Measurements from ENCODE around the gene ZNF771.

ZNF771 gene

DNA sequence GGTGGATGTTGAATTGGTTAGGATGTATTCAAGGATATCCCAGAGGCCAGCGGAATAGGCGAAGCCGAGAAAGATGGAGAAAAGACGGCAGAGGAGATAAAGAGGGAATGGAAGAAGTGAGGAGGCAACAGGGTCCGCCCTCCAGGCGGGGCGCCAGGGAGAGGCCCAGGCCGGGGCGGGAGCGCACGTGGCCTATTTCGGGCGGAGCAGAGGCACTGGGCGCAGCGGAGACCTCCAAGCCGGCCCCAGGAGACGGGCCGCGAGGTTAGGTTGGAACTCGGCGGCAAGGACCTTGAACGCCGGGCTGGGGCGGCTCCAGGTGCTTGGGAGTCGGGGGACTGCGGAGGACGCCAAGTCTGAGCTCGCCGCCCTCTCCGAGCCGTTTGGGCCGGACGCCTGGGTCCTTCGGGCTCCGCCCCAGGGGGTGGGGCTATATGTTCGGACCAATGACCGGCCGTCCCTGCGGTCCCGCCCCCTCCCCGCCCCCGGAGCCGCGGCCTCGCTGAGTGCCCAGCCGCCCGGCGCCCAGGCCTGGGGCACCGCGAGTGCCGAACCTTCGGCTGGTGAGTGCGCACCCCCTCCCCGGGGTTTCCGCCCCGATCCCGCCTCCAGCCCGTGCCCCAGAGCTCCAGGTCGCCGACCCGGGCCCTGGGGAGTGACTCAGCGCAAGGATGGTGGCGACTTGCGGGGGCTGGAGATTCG, at the start of gene ZNF771:
Gene ZNF771 (plus strand): TSS at position 505 of the 702 bp plus-strand sequence. CDS start 448 bp downstream, outside the sequence.
- DNase-seq (ENCODE audit: low read depth in 3 of 3), result peak; percentile 85 to 98 (median 90)

DNA sequence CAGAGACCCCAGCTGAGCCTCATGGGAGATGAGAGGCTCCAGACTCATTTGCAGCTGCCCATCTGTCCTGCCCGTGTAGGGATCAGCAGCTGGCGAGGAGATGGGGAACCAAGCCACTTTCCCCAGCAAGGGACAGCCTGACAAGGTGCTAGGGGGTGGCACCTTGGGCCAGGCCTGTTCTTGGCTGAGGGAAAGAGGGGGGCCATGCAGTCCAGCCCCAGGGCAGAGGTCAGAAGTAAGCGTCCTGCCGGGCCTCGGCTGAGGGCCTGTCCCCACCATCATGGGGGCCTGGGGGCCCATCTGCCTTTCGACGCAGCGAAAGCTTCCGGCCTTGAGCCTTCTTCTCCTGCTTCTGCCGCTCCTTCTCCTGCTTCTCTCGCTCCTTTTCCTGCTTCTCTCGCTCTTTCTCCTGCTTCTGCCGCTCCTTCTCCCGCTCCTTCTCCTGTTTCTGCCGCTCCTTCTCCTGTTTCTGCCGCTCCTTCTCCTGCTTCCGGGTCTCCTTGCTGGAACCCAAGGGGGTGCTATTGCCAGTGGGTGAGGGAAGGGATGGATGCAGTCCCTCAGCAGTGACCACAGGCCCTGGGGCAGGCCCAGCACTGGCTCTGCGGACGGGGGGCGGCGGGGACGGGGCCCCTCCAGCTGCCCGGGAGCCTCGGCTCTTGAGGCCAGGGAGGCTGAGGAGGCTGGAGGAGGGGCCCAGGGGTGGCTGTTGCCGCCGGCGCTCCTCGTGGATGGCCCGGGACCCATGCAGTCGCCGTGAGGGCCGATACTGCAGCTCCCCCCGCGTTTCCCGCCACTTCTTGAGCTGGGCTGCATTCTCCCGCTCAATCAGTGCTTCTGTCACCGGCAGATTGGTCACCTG, 49.5 kb upstream of the ZNF771 start:
- DNase-seq (ENCODE audit: low read depth in 3 of 3), result no peak

DNA sequence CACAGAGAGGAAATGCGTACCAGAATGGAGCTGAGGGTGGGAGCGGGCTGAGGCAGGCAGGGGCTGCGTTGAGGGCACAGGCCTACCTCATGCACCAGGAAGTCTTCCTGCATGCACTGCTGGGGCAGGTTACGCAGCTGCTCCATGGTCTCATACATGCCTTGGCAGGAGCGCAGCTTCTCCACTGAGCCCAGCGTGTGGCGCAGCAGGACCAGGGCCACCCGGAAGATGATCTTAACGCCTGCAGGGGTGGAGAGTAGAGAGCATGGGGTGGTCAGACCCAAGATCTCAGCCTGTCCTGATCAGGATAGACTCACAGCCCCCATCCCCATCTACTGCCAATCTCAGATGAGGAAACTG, 48.8 kb upstream of the ZNF771 start:
- DNase-seq (ENCODE audit: low read depth in 3 of 3), result no peak

DNA sequence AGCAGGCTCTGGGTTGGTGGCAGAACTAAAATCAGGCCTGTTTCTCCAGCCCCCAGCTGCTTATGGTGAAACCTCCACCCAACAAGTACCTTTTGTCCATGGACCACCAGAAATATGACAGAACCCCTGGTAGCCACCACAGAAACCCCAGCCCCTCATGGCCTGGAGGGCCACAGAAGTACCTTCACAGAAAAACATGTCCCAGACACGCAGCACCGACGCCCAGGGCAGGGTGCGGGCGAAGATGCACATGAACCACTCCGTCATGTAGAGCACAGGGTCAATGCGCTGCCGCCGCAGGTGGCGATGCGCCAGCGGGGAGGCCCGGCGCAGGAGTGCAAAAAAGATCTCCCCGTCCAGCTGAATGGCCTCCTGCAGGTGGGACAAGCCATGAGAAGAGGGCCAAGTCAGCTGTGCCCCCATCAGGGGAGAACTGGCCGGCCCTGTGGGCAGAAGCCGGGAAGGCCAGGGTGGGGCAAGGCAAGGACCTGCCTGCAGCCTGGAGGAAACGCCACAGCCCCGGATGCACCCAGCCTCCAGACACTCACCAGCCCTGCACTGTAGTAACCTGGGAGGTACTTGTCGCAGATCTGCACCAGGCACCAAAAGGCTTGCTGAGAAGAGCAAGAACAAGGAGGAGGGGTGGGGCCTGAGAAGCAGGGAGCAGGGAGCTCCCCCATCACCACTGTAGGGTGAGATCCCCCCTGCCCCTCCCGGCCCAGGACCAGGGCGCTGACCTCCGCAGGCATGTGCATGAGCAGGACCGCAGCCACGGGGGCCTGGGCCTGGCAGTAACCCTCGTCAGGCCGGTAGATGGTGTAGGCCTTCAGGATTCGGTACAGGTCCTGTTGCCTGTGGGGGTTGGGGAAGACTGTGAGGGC, 48.2 kb upstream of the ZNF771 start:
- no peak for DNase-seq (ENCODE audit: low read depth in 3 of 3)

DNA sequence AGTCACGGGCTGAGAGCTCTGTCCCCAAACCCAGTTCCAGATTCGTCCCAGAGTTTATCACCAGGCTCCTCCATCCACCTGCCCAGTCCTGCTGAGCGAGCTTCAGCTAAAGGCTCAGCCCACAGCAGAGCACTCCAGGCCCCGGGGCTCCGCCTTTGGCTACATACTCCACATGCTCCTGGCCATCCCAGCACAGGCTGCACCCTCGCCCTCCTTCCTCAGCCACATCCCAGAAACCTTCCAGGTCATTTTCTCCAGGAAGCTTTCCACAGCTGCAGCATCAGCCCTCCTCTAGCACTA, 47.6 kb upstream of the ZNF771 start:
- DNase-seq (ENCODE audit: low read depth in 3 of 3), result no peak

DNA sequence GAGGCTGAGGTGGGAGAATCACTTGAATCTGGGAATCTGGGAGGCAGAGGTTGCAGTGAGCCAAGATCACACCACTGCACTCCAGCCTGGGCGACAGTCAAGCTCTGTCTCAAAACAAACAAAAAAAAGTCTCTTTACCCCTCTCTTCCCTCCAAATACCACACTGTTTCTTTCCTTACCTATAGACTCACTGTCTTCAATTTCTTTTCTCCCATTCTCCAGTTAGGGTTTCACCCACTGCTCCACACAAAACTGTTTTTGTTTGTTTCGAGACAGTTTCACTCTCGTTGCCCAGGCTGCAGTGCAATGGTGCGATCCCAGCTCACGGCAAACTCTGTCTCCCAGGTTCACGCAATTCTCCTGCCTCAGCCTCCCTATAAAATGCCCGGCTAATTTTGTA, 46.2 kb upstream of the ZNF771 start:
- no peak for DNase-seq (ENCODE audit: low read depth in 3 of 3)

DNA sequence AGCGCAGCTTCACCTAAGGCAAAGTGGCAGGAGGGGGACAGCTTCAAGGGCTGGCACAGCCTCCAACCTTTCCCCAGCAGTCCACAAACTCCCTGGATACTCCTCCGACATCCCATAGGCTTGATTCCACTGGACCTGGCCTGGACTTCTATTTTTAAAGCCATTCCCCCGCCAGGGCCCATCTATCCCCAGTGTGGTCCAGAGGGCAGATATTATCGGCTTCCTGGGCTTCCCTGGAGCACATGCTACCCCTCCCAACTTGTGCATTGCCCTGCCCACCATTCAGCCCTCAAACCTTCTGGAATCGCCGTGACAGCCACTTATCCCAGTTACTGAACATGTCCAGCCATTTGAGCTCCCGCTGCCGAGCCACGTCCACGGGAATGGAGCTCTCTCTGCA, 42.2 kb upstream of the ZNF771 start:
- DNase-seq (ENCODE audit: low read depth in 3 of 3), result no peak

DNA sequence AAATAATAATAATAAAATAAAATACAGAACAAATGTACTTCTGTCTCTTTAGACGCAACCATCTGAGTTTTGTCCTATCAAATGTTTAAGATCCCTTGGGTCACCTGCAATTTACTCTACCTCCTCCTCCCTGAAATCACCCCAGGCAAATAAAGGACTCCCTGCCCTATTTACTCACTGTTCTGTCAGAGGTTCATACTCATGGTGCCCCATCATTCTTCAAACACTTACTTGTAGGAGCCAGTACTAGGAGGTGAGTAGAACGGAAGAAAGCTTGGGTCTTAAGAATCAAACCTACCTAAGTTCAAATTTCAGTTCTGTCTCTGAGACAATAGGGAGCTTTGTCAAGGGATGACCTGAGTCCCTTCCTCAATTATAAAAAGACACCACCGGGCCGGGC, 40.9 kb upstream of the ZNF771 start:
- no peak for DNase-seq (ENCODE audit: low read depth in 3 of 3)

DNA sequence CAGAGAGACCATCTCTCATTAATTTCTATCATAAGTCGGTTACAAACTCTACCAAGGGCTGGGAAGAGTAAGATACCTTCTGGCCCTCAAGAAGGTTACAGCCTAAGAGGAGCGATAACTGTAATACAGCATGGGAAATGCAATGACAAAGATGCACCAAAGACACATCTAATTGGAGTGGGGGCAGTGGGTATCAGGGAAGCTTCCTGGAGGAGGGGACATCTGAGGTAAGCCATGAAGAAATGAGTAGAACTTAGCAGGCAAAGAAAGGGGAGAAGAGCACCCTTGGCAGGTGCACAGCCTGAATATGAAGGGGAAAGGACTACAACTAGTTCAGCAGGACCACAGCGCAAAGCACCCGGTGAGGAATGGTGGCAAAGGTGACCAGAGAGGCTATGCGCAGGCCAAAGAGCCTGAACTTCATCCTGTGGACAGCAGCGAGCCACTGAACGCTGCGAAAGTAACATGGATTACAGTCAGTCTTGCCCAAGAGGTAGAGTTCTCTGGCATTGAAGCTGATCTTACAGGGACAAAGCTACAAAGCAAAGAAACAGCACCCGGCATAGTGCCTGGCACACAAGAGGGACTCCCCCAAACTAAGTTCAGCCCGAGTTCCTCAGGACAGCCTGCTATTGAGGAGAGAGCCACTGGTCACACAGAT, 39.9 kb upstream of the ZNF771 start:
- no peak for DNase-seq (ENCODE audit: low read depth in 3 of 3)

DNA sequence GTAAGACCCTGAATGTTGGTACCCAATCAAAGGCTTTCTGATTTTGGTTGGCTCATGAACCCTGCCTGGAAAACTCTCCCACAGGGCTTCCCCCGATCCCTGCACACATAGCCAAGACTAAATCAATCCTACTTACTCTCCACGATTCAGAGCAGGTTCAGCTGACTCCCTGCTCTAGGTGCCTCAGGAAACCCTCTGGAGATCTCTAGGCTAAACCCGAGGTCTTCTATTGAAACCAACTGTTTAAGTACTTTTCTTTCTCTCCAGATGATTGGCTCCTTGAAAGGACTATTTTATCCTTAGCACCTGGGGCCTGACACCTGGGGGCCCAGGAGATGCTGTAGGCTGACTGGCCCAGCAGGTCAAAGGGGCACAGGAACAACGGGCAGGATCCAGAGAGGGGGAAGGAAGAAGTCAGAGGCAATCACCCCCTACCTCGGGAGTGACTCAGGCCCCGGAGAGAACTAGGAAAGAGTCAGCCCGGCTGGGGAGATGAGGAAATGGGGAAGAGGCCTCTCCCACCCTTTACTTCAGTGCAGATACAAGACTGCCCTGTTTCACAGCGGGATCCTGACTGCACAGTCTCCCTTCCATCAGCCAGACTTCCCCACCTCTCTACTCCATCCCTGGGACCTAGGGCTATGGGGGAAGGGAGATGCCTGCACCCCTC, 39.1 kb upstream of the ZNF771 start:
- DNase-seq (ENCODE audit: low read depth in 3 of 3), result no peak

DNA sequence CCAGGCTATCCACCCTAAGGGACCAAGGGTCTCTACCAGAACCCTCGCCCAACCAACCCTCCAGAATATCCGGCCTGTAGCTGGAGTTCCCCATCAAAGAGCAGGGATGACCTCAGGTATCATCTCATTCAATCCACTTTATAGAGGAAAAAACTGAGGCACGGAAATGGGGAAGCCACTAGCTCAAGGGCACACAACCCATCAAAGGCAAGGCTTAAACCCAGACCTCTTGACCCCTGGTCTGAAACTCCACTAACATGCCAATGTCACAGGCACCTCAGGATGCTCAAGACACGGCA, 38.7 kb upstream of the ZNF771 start:
- DNase-seq (ENCODE audit: low read depth in 3 of 3), result no peak

DNA sequence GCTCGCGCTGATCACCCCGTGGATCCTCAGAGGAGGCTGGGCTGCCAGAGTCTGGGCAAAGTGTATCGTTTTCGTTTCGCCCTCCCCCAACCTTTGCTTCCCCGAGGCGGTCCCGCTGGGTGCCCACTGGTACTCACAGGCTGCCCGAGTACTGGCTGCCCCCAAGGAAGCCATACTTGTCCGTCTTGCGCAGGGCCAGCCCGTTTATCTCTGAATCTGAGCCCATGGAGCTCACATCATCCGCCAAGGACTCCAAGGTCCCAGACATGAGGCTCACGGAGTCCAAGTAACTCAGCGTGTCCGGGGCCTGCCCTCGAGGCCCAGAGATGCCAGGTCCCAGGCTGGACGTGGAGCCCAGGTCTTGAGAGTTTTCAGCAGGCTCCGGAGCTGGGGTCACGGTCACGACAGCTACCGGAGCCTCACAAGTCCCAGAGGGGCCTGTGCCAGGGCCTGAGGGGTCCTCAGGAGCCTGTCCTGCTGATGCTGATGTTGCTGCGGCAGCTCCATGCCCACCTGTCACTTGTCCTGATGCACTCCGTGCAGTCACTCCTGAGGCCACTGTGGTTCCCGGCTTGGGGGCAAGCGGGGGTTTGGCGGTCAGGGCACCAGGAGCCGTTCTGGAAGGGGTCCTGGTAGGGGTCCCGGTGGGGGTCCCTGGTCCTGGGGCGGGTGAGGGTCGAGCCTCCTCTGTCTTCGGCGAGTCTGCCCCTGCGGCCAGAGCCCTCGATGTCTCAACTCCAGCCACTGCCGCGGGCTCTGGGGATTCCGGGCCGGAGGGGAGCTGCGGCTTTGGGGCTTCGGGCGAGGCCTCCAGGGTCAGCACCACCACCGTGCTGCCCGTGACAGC, 38.1 kb upstream of the ZNF771 start:
- DNase-seq (ENCODE audit: low read depth in 3 of 3), result no peak

DNA sequence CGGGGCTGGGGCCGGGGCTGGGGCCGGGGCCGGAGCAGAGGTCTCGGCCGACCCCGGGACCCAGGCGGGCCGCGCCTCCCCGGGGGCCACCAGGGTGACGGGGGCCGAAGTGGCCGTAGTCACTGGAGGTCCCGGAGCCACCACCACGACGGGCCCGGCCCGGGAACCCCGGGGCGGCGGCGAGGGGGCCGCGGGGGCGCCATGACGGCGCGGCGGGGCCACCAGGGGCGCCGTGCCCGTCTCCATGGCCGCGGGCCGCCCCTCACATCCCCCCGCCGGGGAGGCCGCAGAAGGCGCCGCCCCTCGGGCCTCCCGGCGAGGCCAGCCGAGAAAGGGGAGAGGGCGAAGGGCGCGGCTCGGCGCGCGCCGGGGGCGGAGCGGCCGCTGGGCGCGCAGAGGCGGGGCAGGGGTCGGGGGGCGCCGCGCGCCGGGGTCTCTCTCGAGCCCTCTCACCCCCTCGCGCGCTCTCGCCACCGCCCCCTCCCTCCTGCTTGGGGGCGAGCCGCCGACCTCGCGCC, 37.4 kb upstream of the ZNF771 start:
- no peak for DNase-seq (ENCODE audit: low read depth in 3 of 3)

DNA sequence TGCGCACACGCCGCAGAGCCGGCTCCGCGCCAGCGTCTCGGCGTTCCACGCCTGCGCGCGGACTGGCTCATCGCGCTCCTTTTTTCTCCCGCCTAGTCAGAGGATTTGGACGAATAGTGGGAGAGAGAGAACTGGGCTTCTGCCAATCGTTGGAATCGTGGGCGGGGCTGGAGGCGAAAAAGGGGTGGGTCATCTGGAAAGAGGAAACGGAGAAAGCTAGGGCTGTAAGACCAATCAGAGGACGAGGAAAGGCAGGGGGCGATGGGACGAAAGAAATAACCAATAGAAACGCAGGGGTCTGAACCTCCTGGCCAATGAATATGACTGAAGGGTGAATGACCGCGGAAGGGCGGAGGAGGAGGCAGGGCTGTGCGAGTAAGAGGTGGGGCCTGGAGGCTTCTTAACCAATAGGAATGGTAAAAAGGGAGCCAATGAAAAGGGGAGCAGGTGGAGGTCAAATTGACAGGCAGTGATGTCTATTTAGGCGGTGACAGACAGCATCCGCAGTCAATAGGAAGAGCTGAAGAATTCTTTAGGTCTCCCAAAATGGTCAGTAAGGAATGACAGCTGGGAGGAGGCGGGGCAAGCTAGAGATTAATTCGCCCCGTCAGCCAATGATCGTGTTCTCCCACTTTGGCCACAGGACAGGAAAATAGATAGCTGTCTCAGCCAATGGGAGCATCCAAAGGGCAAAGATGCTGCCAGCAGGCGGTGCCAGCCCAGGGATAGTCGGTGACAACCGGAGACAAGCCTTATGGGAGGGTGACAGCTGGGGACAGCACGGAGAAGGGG, 36.8 kb upstream of the ZNF771 start, which contains the start of gene TBC1D10B:
Gene TBC1D10B (minus strand): TSS at position 39 of the 792 bp plus-strand sequence. CDS start 311 bp downstream, outside the sequence.
- peak; percentile 98 to 99 (median 99) for DNase-seq (ENCODE audit: low read depth in 3 of 3)

DNA sequence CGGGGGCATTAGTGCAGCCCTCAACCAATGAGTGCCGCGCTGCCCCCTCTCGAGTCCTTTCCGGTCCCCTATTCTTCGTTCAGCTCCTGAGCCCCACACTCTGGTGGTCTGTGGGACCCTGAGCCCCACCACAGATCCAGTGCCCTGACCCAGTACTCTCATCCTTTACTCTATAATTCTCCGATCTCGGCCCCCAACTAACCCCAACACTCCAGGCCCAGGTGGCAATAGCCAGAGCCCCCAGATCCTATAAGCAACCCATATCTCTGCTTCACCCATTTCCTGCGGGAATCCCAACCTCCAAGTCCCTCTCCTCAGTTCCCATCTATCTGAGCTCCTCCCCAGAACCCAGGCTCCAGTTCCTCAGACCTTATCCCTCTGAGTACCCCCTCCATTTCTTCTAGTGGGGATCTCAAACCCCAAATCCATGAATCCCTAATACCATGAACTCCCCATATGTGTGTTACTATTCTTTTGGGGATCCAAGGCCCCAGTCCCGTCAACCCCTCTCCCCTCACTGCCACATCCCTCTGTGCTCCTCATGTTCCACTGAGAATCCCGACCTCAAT, 36.1 kb upstream of the ZNF771 start:
- DNase-seq (ENCODE audit: low read depth in 3 of 3), result no peak

DNA sequence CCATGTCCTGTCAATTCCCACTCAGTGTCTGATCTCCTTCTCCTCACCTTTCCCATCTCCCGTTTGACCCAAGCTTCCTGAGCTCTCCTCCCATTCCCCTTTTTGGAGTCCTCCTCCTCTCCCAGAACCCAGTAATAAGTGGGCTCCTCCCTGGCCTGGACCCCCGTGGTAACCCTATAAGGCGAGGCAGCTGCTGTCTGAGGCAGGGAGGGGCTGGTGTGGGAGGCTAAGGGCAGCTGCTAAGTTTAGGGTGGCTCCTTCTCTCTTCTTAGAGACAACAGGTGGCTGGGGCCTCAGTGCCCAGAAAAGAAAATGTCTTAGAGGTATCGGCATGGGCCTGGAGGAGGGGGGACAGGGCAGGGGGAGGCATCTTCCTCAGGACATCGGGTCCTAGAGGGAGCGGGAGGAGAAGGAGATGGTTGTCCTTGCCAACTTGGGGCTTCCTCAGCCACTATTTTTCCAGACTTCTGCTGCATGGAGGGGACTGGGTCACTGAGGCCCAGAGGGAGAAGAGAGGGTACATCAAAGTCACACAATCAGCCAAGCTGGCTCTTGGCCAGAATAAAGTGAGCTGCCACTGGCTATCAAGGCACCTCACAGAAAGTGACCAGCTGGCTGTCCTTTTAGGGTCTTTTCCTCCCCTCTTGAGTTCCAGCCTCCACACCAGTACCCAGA, 35.2 kb upstream of the ZNF771 start:
- no peak for DNase-seq (ENCODE audit: low read depth in 3 of 3)

DNA sequence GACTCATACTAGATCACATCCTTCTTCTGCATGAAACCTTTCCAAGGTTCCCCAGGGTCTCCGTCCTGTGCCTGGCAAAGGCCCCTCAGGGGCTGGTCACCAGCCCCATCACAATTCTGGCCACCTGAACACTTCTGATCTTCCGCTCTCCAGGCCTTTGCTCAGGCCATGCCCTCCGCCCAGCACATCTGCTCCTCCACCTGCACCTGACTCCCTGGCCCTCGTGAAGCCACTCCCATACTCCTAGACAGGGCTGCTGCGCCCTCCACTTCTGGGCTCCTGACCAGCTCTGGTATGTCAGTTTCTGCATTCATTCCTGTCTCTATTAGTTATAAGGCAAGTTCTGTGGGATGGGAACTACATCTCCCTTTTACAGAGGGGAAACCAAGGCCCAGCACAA, 34.7 kb upstream of the ZNF771 start:
- DNase-seq (ENCODE audit: low read depth in 3 of 3), result no peak

DNA sequence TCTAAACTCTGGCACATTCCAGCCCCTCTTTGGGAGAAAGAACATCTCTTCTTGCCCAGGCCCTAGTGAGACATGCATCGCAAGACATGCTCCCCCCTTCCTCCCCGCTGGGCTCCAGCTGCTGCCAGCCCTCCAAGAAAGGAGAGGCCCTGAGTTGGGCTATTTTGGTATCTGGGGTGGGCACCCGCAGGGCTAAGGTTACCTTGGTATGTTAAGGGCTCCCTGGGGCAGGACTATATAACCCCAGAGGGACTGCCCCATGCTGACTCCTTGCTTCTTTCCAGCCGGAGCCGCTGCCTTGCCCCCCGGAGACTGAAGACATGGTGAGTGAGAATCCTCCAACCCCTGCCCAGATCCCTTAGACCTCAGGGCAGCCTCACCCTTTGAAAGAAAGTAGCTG, 32.9 kb upstream of the ZNF771 start, which contains the start of gene MYL11:
Gene MYL11 (plus strand): TSS at position 265 of the 400 bp plus-strand sequence. CDS start 56 bp downstream, at position 321.
- DNase-seq (ENCODE audit: low read depth in 3 of 3), result no peak

All from stimulated activated CD4-positive, alpha-beta T cell treated with anti-CD3 and anti-CD28 coated beads, TNF-alpha, amount 100 ng/mL, for 48 hours (primary cell).